Dermis microvascular lymphatic vessel endothelial cell (primary cell): ENCODE results near the gene ARPIN. TPM values are rescaled to one million over a fixed set of nuclear protein-coding genes. Genes with fewer than 3 reads are reported as not detected.
"Not testable (repeated sequence)": the region's sequence is repeated elsewhere in the genome, so short reads cannot be mapped to it uniquely, and the experiment has no call there.

Experiments
- DNase-seq, 2 donors: peaks; one replicate each; pipeline versions ENCODE4 v3.0.0 to v3.0.0-alpha.2; 2010; ENCODE audit warnings: low read depth in 2 of 2
- total RNA-seq: library from RNA; depleted of rRNA; stranded (reverse); fragments of >200 nt; gene quantifications from 2 replicates; pipeline ENCODE4 v1.2.1, GENCODE V29; 2014

The ARPIN gene
- total RNA-seq: 10.7 and 11.4 TPM in 2 replicates

GRCh38 chr15:89912674-89913396 lies at the start of gene ARPIN:
ARPIN (minus strand) TSS chr15:89912952; CDS start chr15:89912835, 117 bp downstream.
- DNase-seq: peak in 1 of 2 donors; percentile 52

GRCh38 chr15:89958107-89958805 lies 45.5 kb upstream of the ARPIN start:
- no peak for DNase-seq

GRCh38 chr15:89955449-89955998 lies 42.8 kb upstream of the ARPIN start:
- not testable (repeated sequence) for DNase-seq

GRCh38 chr15:89954541-89954940 lies 41.8 kb upstream of the ARPIN start:
- no peak for DNase-seq

GRCh38 chr15:89948796-89949195 lies 36.0 kb upstream of the ARPIN start:
- no peak for DNase-seq

- DNase-seq: no peak
Measured at GRCh38 chr15:89947385-89947784, 34.6 kb upstream of the ARPIN start.

- no peak for DNase-seq
Measured at GRCh38 chr15:89946681-89947299, 34.0 kb upstream of the ARPIN start.

- not testable (repeated sequence) for DNase-seq
Measured at GRCh38 chr15:89943721-89944120, 31.0 kb upstream of the ARPIN start.

GRCh38 chr15:89939910-89940309 lies 27.2 kb upstream of the ARPIN start:
- no peak for DNase-seq

GRCh38 chr15:89939377-89939776 lies 26.6 kb upstream of the ARPIN start:
- not testable (repeated sequence) for DNase-seq

GRCh38 chr15:89937365-89938350 lies 24.9 kb upstream of the ARPIN start:
- no peak for DNase-seq

GRCh38 chr15:89936786-89937265 lies 24.1 kb upstream of the ARPIN start:
- no peak for DNase-seq

- no peak for DNase-seq
Measured at GRCh38 chr15:89936051-89936785, 23.5 kb upstream of the ARPIN start.

- no peak for DNase-seq
Measured at GRCh38 chr15:89932880-89933279, 20.1 kb upstream of the ARPIN start.

- no peak for DNase-seq
Measured at GRCh38 chr15:89928421-89928820, 15.7 kb upstream of the ARPIN start.

- DNase-seq: no peak
Measured at GRCh38 chr15:89926158-89926557, 13.4 kb upstream of the ARPIN start.

- DNase-seq: no peak
Measured at GRCh38 chr15:89917442-89918101, 4.8 kb upstream of the ARPIN start.

GRCh38 chr15:89916660-89917059 lies 3.9 kb upstream of the ARPIN start:
- DNase-seq: no peak

GRCh38 chr15:89912145-89912673 lies 543 bp downstream of the ARPIN start:
- DNase-seq: peak in 1 of 2 donors; percentile 16
